H1 (cell line): ENCODE measurements around the gene MYO9B. TPM values are rescaled to one million over a fixed set of nuclear protein-coding genes. Genes with fewer than 3 reads are reported as not detected.

Source experiments
- CTCF ChIA-PET: fragments of 300-600 bp; sonication (Branson Sonifier 250); formaldehyde crosslinking; loops from one replicate; lab custom pipeline; 2021; ENCODE audit not compliant: partially characterized antibody; lab: Charles Lee
- POLR2A ChIA-PET: fragments of 300-600 bp; sonication (Branson Sonifier 250); formaldehyde crosslinking; loops from one replicate; lab custom pipeline; 2021; ENCODE audit warnings: inconsistent platforms; ENCODE audit not compliant: partially characterized antibody; lab: Charles Lee
- DNase-seq, 2 experiments: peaks; one replicate each; pipeline versions ENCODE4 v3.0.0 to v3.0.0-alpha.2; 2010 to 2022; ENCODE audit warnings: low spot score in 2 of 2, low read depth in 1 of 2, mixed read lengths in 1 of 2
- FAIRE-seq: peaks from 2 replicates; lab custom pipeline; 2011; peaks lifted over from hg19 to GRCh38; lab: Jason Lieb, UNC
- H2AFZ ChIP-seq: 2 replicates; pipeline ENCODE4 v1.8.1; 2012; ENCODE audit warnings: low read length, inconsistent platforms
- H2AK5ac ChIP-seq: 2 replicates; pipeline ENCODE4 v1.6.1; 2013; ENCODE audit warnings: low read depth, low read length
- H2BK120ac ChIP-seq: replicated peaks from 2 replicates; pipeline ENCODE3; 2013; ENCODE audit warnings: low read depth, low read length, inconsistent platforms
- H2BK12ac ChIP-seq: 2 replicates; pipeline ENCODE4 v1.6.1; 2013; ENCODE audit warnings: low read depth, low read length
- H2BK15ac ChIP-seq: 2 replicates; pipeline ENCODE4 v1.6.1; 2013; ENCODE audit warnings: low read length
- H2BK20ac ChIP-seq: 2 replicates; pipeline ENCODE4 v1.6.1; 2013; ENCODE audit warnings: low read length
- H2BK5ac ChIP-seq: 2 replicates; pipeline ENCODE4 v1.6.1; 2013; ENCODE audit warnings: low read depth, low read length
- H3K14ac ChIP-seq: 2 replicates; pipeline ENCODE4 v1.6.1; 2013; ENCODE audit warnings: inconsistent platforms; ENCODE audit not compliant: insufficient read length
- H3K18ac ChIP-seq: 2 replicates; pipeline ENCODE4 v1.6.1; 2013; ENCODE audit warnings: low read length; ENCODE audit errors: extremely low read depth
- H3K23ac ChIP-seq: 2 replicates; pipeline ENCODE4 v1.6.1; 2013; ENCODE audit warnings: inconsistent platforms; ENCODE audit not compliant: insufficient read length
- H3K23me2 ChIP-seq: 2 replicates; pipeline ENCODE4 v1.6.1; 2013; ENCODE audit warnings: low read depth, low read length
- H3K27ac ChIP-seq: 2 replicates; pipeline ENCODE4 v1.6.1; 2011; ENCODE audit warnings: low read depth, low read length, inconsistent platforms
- H3K27me3 ChIP-seq, 4 experiments: replicated peaks in 1 of 4; 1 replicate in 1 of 4; 2 replicates in 3 of 4; pipeline versions ENCODE4 v1.6.1 to v1.8.1; 2011 to 2013; ENCODE audit warnings: low read length in 3 of 4, mild to moderate bottlenecking in 3 of 4, inconsistent platforms in 2 of 4, mixed read lengths in 2 of 4, moderate library complexity in 1 of 4; ENCODE audit not compliant: control insufficient read depth in 3 of 4, insufficient read depth in 3 of 4; ENCODE audit errors: extremely low read depth in 1 of 4
- H3K36me3 ChIP-seq, 4 experiments: 2 replicates each; pipeline versions ENCODE4 v1.6.1 to v1.8.1; 2011 to 2013; ENCODE audit warnings: mild to moderate bottlenecking in 4 of 4, low read length in 3 of 4, moderate library complexity in 2 of 4, control low read depth in 1 of 4, inconsistent platforms in 1 of 4; ENCODE audit not compliant: insufficient read depth in 4 of 4, control insufficient read depth in 2 of 4
- H3K4ac ChIP-seq: replicated peaks from 2 replicates; pipeline ENCODE3; 2013; ENCODE audit warnings: low read length, low read depth, mixed read lengths, inconsistent platforms; ENCODE audit not compliant: insufficient read length
- H3K4me1 ChIP-seq, 4 experiments: replicated peaks in 1 of 4; 1 replicate in 1 of 4; 2 replicates in 3 of 4; pipeline versions ENCODE4 v1.6.1 to v1.8.1; 2011 to 2013; ENCODE audit warnings: low read length in 3 of 4, inconsistent platforms in 2 of 4, mixed read lengths in 1 of 4; ENCODE audit not compliant: insufficient read depth in 4 of 4, control insufficient read depth in 3 of 4
- H3K4me2 ChIP-seq, 2 experiments: 2 replicates each; pipeline versions ENCODE4 v1.6.1 to v1.8.1; 2011 to 2013; ENCODE audit warnings: low read depth in 2 of 2, low read length in 2 of 2, control low read depth in 1 of 2, inconsistent platforms in 1 of 2, mild to moderate bottlenecking in 1 of 2; ENCODE audit not compliant: insufficient read depth in 1 of 2
- H3K4me3 ChIP-seq, 4 experiments: fragments of 200-600, 300-600 bp in 1 of 4; sonication (generic), shearing (Covaris generic), sonication (Bioruptor Twin) in 1 of 4; 2 replicates each; pipeline versions ENCODE4 v1.5.1 to v1.8.1; 2011 to 2016; ENCODE audit warnings: low read length in 4 of 4, low read depth in 3 of 4, control low read depth in 2 of 4, inconsistent platforms in 2 of 4, mild to moderate bottlenecking in 2 of 4, mixed read lengths in 1 of 4, moderate library complexity in 1 of 4; ENCODE audit not compliant: insufficient read depth in 2 of 4; ENCODE audit errors: extremely low read depth in 1 of 4
- H3K56ac ChIP-seq: replicated peaks from 2 replicates; pipeline ENCODE3; 2013; ENCODE audit warnings: low read depth, mild to moderate bottlenecking, mixed read lengths, low read length, inconsistent platforms; ENCODE audit not compliant: insufficient read length
- H3K79me1 ChIP-seq: 2 replicates; pipeline ENCODE4 v1.6.1; 2013; ENCODE audit warnings: low read depth, low read length, control low read depth
- H3K79me2 ChIP-seq, 2 experiments: 2 replicates each; pipeline versions ENCODE4 v1.6.1 to v1.8.1; 2012 to 2013; ENCODE audit warnings: low read length in 2 of 2, mild to moderate bottlenecking in 2 of 2, inconsistent platforms in 1 of 2; ENCODE audit not compliant: insufficient read depth in 2 of 2, control insufficient read depth in 1 of 2
- H3K9ac ChIP-seq, 4 experiments: replicated peaks in 1 of 4; 1 replicate in 1 of 4; 2 replicates in 3 of 4; pipeline versions ENCODE4 v1.6.1 to v1.8.1; 2011 to 2013; ENCODE audit warnings: low read depth in 3 of 4, low read length in 3 of 4, control low read depth in 2 of 4, mild to moderate bottlenecking in 2 of 4, moderate library complexity in 2 of 4, inconsistent platforms in 1 of 4; ENCODE audit errors: extremely low read depth in 1 of 4
- H3K9me3 ChIP-seq, 2 experiments: 2 replicates each; pipeline versions ENCODE4 v1.6.1 to v1.8.1; 2012 to 2013; ENCODE audit warnings: mild to moderate bottlenecking in 2 of 2, moderate library complexity in 2 of 2, control low read depth in 1 of 2, inconsistent platforms in 1 of 2, low read depth in 1 of 2, low read length in 1 of 2, mixed read lengths in 1 of 2; ENCODE audit not compliant: insufficient read depth in 2 of 2
- H4K20me1 ChIP-seq, 2 experiments: replicated peaks in 1 of 2; 2 replicates each; pipeline versions ENCODE3 to v1.8.1; 2011 to 2013; ENCODE audit warnings: inconsistent platforms in 2 of 2, low read length in 2 of 2, mild to moderate bottlenecking in 1 of 2; ENCODE audit not compliant: insufficient read depth in 2 of 2, control insufficient read depth in 1 of 2
- H4K5ac ChIP-seq: 2 replicates; pipeline ENCODE4 v1.6.1; 2013; ENCODE audit warnings: low read length, low read depth, mixed read lengths, inconsistent platforms; ENCODE audit not compliant: insufficient read length
- H4K8ac ChIP-seq: 2 replicates; pipeline ENCODE4 v1.8.0; 2013; ENCODE audit warnings: mild to moderate bottlenecking, moderate library complexity, low read length, inconsistent platforms; ENCODE audit not compliant: insufficient read depth; ENCODE audit errors: extremely low read depth
- H4K91ac ChIP-seq: replicated peaks from 2 replicates; pipeline ENCODE3; 2013; ENCODE audit warnings: low read length, mixed read lengths, inconsistent platforms; ENCODE audit not compliant: insufficient read length
- CBX8 ChIP-seq: fragments of 300-800, 300-1000 bp; sonication (generic); IDR thresholded peaks from 2 replicates; pipeline ENCODE4 v1.7.1; 2016; ENCODE audit warnings: low read depth, low read length, borderline replicate concordance
- CHD2 ChIP-seq: IDR thresholded peaks from 2 replicates; pipeline ENCODE4 v1.6.1; 2012; ENCODE audit warnings: low read length, improper control_type of control experiment
- SP1 ChIP-seq: IDR thresholded peaks from 2 replicates; pipeline ENCODE4 v1.6.1; 2011; ENCODE audit warnings: low read depth, low read length
- SRF ChIP-seq: IDR thresholded peaks from 2 replicates; pipeline ENCODE4 v1.6.1; 2011; ENCODE audit warnings: mild to moderate bottlenecking, low read depth, low read length, moderate library complexity
- ZNF274 ChIP-seq: IDR thresholded peaks from 2 replicates; pipeline ENCODE4 v1.7.0; 2012; ENCODE audit warnings: low read length, borderline replicate concordance; ENCODE audit errors: extremely low read depth
- WGBS, 2 experiments: shearing (Covaris generic) in 1 of 2; methylation state at CpG; one replicate each; pipeline versions ENCODE4 v1.1.6 to v1.1.7; 2013 to 2015; ENCODE audit warnings: low lambda C conversion rate in 2 of 2, mixed read lengths in 2 of 2, inconsistent platforms in 1 of 2, low coverage in 1 of 2, missing lambda C conversion rate in 1 of 2; ENCODE audit not compliant: insufficient replicate concordance in 2 of 2, insufficient coverage in 1 of 2, insufficient read length in 1 of 2; ENCODE audit errors: extremely low coverage in 1 of 2, missing lambda C conversion rate in 1 of 2; 5-methylcytosine and 5-hydroxymethylcytosine counted together
- polyA plus RNA-seq, 7 experiments: library from polyadenylated mRNA; depleted of rRNA in 3 of 7; stranded (reverse) in 5 of 7; unstranded in 2 of 7; fragments of >200 nt in 5 of 7; fragments of 200-250 nt in 2 of 7; gene quantifications; 1 replicate in 5 of 7; 2 replicates in 1 of 7; 4 replicates in 1 of 7; pipeline versions ENCODE4 v1.2.1 to v1.2.3, GENCODE V29; 2011 to 2013; ENCODE audit warnings: missing spikeins in 2 of 7, mixed read lengths in 2 of 7
- total RNA-seq: library from RNA; stranded (reverse); fragmentation: NEBNext Ultra II Directional; extraction: Animal tissue kit (Norgen Biotek cat#: 25700); gene quantifications from 2 replicates; pipeline ENCODE4 v1.2.1, GENCODE V29; 2021
- TF ChIP-seq, protein P1 (sequence below): IDR thresholded peaks from 2 replicates; pipeline ENCODE4 v1.6.1; 2011; ENCODE audit warnings: low read depth, mild to moderate bottlenecking, low read length; ENCODE audit not compliant: insufficient read depth

The MYO9B gene
- total and polyA plus RNA-seq, 2 of the 8 experiments (the other 6 are each of a cell fraction or from before 2014, with no cell fraction given) = 27.6 to 77.1 TPM

DNA sequence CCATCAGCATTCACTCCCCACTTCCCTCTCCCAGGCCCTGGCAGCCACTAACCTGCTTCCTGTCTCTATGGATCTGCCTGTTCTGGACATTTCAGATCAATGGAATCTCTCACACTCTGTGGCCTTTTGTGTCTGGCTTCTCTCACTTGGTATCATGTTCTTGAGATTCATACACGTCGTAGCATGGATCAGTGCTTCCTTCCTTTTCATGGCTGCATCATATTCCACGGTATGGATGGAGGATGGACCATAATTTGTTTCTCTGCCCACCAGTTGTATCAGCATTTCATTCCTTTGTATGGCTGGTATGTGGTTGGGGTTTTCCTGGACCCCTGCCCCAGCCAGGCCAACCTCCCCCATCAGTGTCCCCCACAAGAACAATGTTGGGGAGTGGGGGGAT, 36.2 kb downstream of the MYO9B start:
- no peak overlapping the region for H3K27ac ChIP-seq
- H3K4ac ChIP-seq = no peak overlapping the region
- H3K9ac ChIP-seq = no peak overlapping the region
- H2BK120ac ChIP-seq = no peak overlapping the region
- H2AK5ac ChIP-seq = no peak overlapping the region
- no peak overlapping the region for H2AFZ ChIP-seq
- no peak overlapping the region for H4K8ac ChIP-seq
- no peak for DNase-seq
- no peak overlapping the region for H3K18ac ChIP-seq
- ChIA-PET CTCF (interaction anchor here (1.6 kb wide), 1 partner anchor 10 kb away, joined by 6 read pairs; no protein-coding TSS in a partner anchor), POLR2A (no interaction called here)
- H4K91ac ChIP-seq = no peak overlapping the region
- no peak overlapping the region for H3K56ac ChIP-seq
- WGBS, 2 experiments = 87% methylated on average over 3 of the region's 3 CpGs; no CpG with 5 or more reads in 1 of the 2 experiments
- H4K20me1 ChIP-seq = peaks cover 8 to 13% of the 10 kb centered on the region in 2 experiments
- H3K4me3 ChIP-seq = no peak overlapping the region
- no peak overlapping the region for H2BK12ac ChIP-seq
- H3K9me3 ChIP-seq = no peaks in the 10 kb centered on the region
- no peaks in the 10 kb centered on the region for H3K27me3 ChIP-seq
- peaks cover 2% of the 10 kb centered on the region; the same call in 1 of the 2 replicates for H3K23me2 ChIP-seq
- H3K14ac ChIP-seq = no peak overlapping the region
- H4K5ac ChIP-seq = no peak overlapping the region
- no peaks in the 10 kb centered on the region for H3K79me2 ChIP-seq
- H2BK5ac ChIP-seq = no peak overlapping the region
- peaks cover 5 to 18% (median 13%) of the 10 kb centered on the region in 4 experiments for H3K4me1 ChIP-seq
- H3K4me2 ChIP-seq = no peak overlapping the region
- FAIRE-seq = no peak
- no peak for TF ChIP-seq SRF
- TF ChIP-seq CBX8 = no peak
- no peak for TF ChIP-seq ZNF274
- no peak for TF ChIP-seq CHD2
- no peak for TF ChIP-seq SP1
- TF ChIP-seq, protein P1, sequence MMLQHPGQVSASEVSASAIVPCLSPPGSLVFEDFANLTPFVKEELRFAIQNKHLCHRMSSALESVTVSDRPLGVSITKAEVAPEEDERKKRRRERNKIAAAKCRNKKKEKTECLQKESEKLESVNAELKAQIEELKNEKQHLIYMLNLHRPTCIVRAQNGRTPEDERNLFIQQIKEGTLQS = no peak
- no peak overlapping the region for H3K23ac ChIP-seq
- no peak overlapping the region for H2BK15ac ChIP-seq
- H3K36me3 ChIP-seq = no peaks in the 10 kb centered on the region
- H3K79me1 ChIP-seq = peaks cover 2% of the 10 kb centered on the region; the same call in 1 of the 2 replicates
- H2BK20ac ChIP-seq = no peak overlapping the region
